GM12891 (cell line): ENCODE results near the gene ABCG5.

Experiments used
- POLR2A ChIP-seq: IDR thresholded peaks from 2 replicates; pipeline ENCODE4 v1.6.1; 2011; ENCODE audit warnings: low read depth, low read length, control low read depth
- POLR2AphosphoS5 ChIP-seq: IDR thresholded peaks from 2 replicates; pipeline ENCODE4 v1.6.1; 2011; ENCODE audit warnings: low read depth, low read length, control low read depth

GRCh38 chr2:43806719-43807031 lies 32.0 kb downstream of the ABCG5 start:
- TF ChIP-seq POLR2A (no peak), POLR2AphosphoS5 (no peak)
